ENCODE measurements around the gene OR10P1.

GRCh38 chr12:55675666-55676065 lies 39.0 kb downstream of the OR10P1 start:
- TF ChIP-seq CTCF (IDR thresholded peaks at IDR 0.05) (no peak), POLR2AphosphoS5 (IDR thresholded peaks at IDR 0.05) (no peak), POLR2A (IDR thresholded peaks at IDR 0.05) (no peak)

Data from prostate gland (tissue), 2 donors.